ENCODE measurements around the gene PLOD2.

PLOD2 gene

GRCh38 chr3:146086211-146086610 is 74.8 kb downstream of the PLOD2 start:
- no peaks in the 10 kb centered on the region for H3K79me2 ChIP-seq (ENCODE audit: low read length)
- no peaks in the 10 kb centered on the region for H3K36me3 ChIP-seq (replicated peaks; ENCODE audit: insufficient read depth, low read length)
- H3K27ac ChIP-seq (ENCODE audit: low read length) = no peak overlapping the region
- TF ChIP-seq CTCF (IDR thresholded peaks at IDR 0.05; ENCODE audit: low read length) = no peak
- TF ChIP-seq EZH2 (optimal IDR thresholded peaks at IDR 0.05; ENCODE audit: low read depth, low read length) = no peak
- no peak for TF ChIP-seq EZH2phosphoT487 (IDR thresholded peaks at IDR 0.05; ENCODE audit: low read length)
- no peaks in the 10 kb centered on the region for H4K20me1 ChIP-seq (ENCODE audit: insufficient read depth, low read length)
- H3K4me2 ChIP-seq (ENCODE audit: low read depth, low read length) = no peak overlapping the region
- H3K27me3 ChIP-seq (replicated peaks; ENCODE audit: insufficient read depth, low read length) = no peaks in the 10 kb centered on the region
- H3K4me3 ChIP-seq (ENCODE audit: low read length) = no peak overlapping the region
- no peaks in the 10 kb centered on the region for H3K9me3 ChIP-seq (replicated peaks; ENCODE audit: insufficient read depth, low read length)
- DNase-seq = no peak
- no peaks in the 10 kb centered on the region for H3K9me2 ChIP-seq (replicated peaks; ENCODE audit: insufficient read depth, low read length)
- H3K4me1 ChIP-seq (ENCODE audit: low read length) = peaks cover 4% of the 10 kb centered on the region
- H3K9ac ChIP-seq (ENCODE audit: low read length) = no peak overlapping the region
- H3F3A ChIP-seq (ENCODE audit: insufficient read depth, low read length) = no peaks in the 10 kb centered on the region
- H2AFZ ChIP-seq (ENCODE audit: low read length) = no peak overlapping the region

GRCh38 chr3:146085678-146086077 is 75.3 kb downstream of the PLOD2 start:
- no peaks in the 10 kb centered on the region for H3K27me3 ChIP-seq (replicated peaks; ENCODE audit: insufficient read depth, low read length)
- no peak overlapping the region for H3K4me2 ChIP-seq (ENCODE audit: low read depth, low read length)
- no peaks in the 10 kb centered on the region for H3F3A ChIP-seq (ENCODE audit: insufficient read depth, low read length)
- TF ChIP-seq CTCF (IDR thresholded peaks at IDR 0.05; ENCODE audit: low read length) (no peak), EZH2phosphoT487 (IDR thresholded peaks at IDR 0.05; ENCODE audit: low read length) (no peak), EZH2 (optimal IDR thresholded peaks at IDR 0.05; ENCODE audit: low read depth, low read length) (no peak)
- H3K9ac ChIP-seq (ENCODE audit: low read length) = no peak overlapping the region
- DNase-seq = no peak
- no peaks in the 10 kb centered on the region for H3K79me2 ChIP-seq (ENCODE audit: low read length)
- no peaks in the 10 kb centered on the region for H3K9me3 ChIP-seq (replicated peaks; ENCODE audit: insufficient read depth, low read length)
- H3K27ac ChIP-seq (ENCODE audit: low read length) = no peak overlapping the region
- H3K4me1 ChIP-seq (ENCODE audit: low read length) = peaks cover 4% of the 10 kb centered on the region
- no peak overlapping the region for H3K4me3 ChIP-seq (ENCODE audit: low read length)
- no peak overlapping the region for H2AFZ ChIP-seq (ENCODE audit: low read length)
- H4K20me1 ChIP-seq (ENCODE audit: insufficient read depth, low read length) = no peaks in the 10 kb centered on the region
- H3K36me3 ChIP-seq (replicated peaks; ENCODE audit: insufficient read depth, low read length) = no peaks in the 10 kb centered on the region
- H3K9me2 ChIP-seq (replicated peaks; ENCODE audit: insufficient read depth, low read length) = no peaks in the 10 kb centered on the region

GRCh38 chr3:146080578-146080977 is 80.4 kb downstream of the PLOD2 start:
- TF ChIP-seq EZH2 (optimal IDR thresholded peaks at IDR 0.05; ENCODE audit: low read depth, low read length) (no peak), CTCF (IDR thresholded peaks at IDR 0.05; ENCODE audit: low read length) (no peak)
- no peaks in the 10 kb centered on the region for H3K4me1 ChIP-seq (ENCODE audit: low read length)
- no peaks in the 10 kb centered on the region for H3K27me3 ChIP-seq (replicated peaks; ENCODE audit: insufficient read depth, low read length)
- H3K9ac ChIP-seq (ENCODE audit: low read length) = no peak overlapping the region
- H3K4me2 ChIP-seq (ENCODE audit: low read depth, low read length) = no peak overlapping the region
- no peak overlapping the region for H3K4me3 ChIP-seq (ENCODE audit: low read length)
- DNase-seq = no peak
- no peaks in the 10 kb centered on the region for H3K36me3 ChIP-seq (replicated peaks; ENCODE audit: insufficient read depth, low read length)
- H3K27ac ChIP-seq (ENCODE audit: low read length) = no peak overlapping the region
- H2AFZ ChIP-seq (ENCODE audit: low read length) = no peak overlapping the region
- H4K20me1 ChIP-seq (ENCODE audit: insufficient read depth, low read length) = no peaks in the 10 kb centered on the region
- no peaks in the 10 kb centered on the region for H3K9me3 ChIP-seq (replicated peaks; ENCODE audit: insufficient read depth, low read length)
- H3K9me2 ChIP-seq (replicated peaks; ENCODE audit: insufficient read depth, low read length) = no peaks in the 10 kb centered on the region
- H3K79me2 ChIP-seq (ENCODE audit: low read length) = no peaks in the 10 kb centered on the region
- H3F3A ChIP-seq (ENCODE audit: insufficient read depth, low read length) = no peaks in the 10 kb centered on the region
